Spleen (tissue), 11 donors: ENCODE results near the gene CHL1. TPM values are rescaled to one million over a fixed set of nuclear protein-coding genes. Genes with fewer than 3 reads are reported as not detected.

Experiments
- DNase-seq: peaks from one replicate; pipeline ENCODE4 v3.0.0-alpha.2; 2020
- H3K27ac ChIP-seq, 8 donors: fragments of 200-600 bp; sonication (generic) in 7 of 8; 1 replicate in 4 of 8; 2 replicates in 4 of 8; pipeline versions ENCODE4 v1.5.0 to v1.8.0; 2016 to 2021; ENCODE audit warnings: inconsistent platforms in 4 of 8, mild to moderate bottlenecking in 4 of 8, moderate library complexity in 1 of 8
- H3K27me3 ChIP-seq, 7 donors: fragments of 200-600 bp; sonication (generic) in 6 of 7; replicated peaks in 1 of 7; 1 replicate in 4 of 7; 2 replicates in 3 of 7; pipeline versions ENCODE4 v1.5.0 to v1.8.0; 2016 to 2021; ENCODE audit warnings: inconsistent platforms in 3 of 7, mild to moderate bottlenecking in 1 of 7
- H3K36me3 ChIP-seq, 6 donors: fragments of 200-600 bp; sonication (generic) in 5 of 6; 1 replicate in 4 of 6; 2 replicates in 2 of 6; pipeline versions ENCODE4 v1.5.0 to v1.8.0; 2016 to 2021; ENCODE audit warnings: inconsistent platforms in 2 of 6
- H3K4me1 ChIP-seq, 6 donors: fragments of 200-600 bp; sonication (generic) in 5 of 6; 1 replicate in 3 of 6; 2 replicates in 3 of 6; pipeline versions ENCODE4 v1.5.0 to v1.8.0; 2016 to 2021; ENCODE audit warnings: inconsistent platforms in 3 of 6
- H3K4me3 ChIP-seq, 8 donors: fragments of 200-600 bp; sonication (generic) in 7 of 8; 1 replicate in 4 of 8; 2 replicates in 4 of 8; pipeline versions ENCODE4 v1.5.0 to v1.8.0; 2016 to 2021; ENCODE audit warnings: inconsistent platforms in 4 of 8, mild to moderate bottlenecking in 4 of 8, moderate library complexity in 2 of 8
- H3K9me3 ChIP-seq, 8 donors: fragments of 200-600 bp; sonication (generic) in 7 of 8; 1 replicate in 4 of 8; 2 replicates in 4 of 8; pipeline versions ENCODE4 v1.5.0 to v1.8.0; 2016 to 2021; ENCODE audit warnings: inconsistent platforms in 4 of 8
- POLR2A ChIP-seq, 3 donors: fragments of 450-650 bp; IDR thresholded peaks; one replicate each; pipeline ENCODE4 v1.5.1; 2017; ENCODE audit warnings: antibody characterized with exemption in 3 of 3, mild to moderate bottlenecking in 1 of 3
- POLR2AphosphoS5 ChIP-seq, 3 donors: sonication (generic); formaldehyde crosslinking; IDR thresholded peaks; one replicate each; pipeline ENCODE4 v1.5.1; 2017; ENCODE audit warnings: antibody characterized with exemption in 3 of 3
- WGBS, 5 donors: extraction: QIAGEN DNeasy Blood & Tissue Kit in 3 of 5; methylation state at CpG; one replicate each; pipeline versions ENCODE4 v1.1.5 to v1.1.7; 2013 to 2018; 5-methylcytosine and 5-hydroxymethylcytosine counted together
- intact Hi-C: fragments of 100-400 bp; cut with DNase I; formaldehyde crosslinking; loops from one replicate; pipeline ENCODE4 v1.15.0; 2023; ENCODE audit warnings: low total_unique reads
- polyA plus RNA-seq, 3 donors: library from polyadenylated mRNA; stranded (reverse); fragments of 200-250 nt; gene quantifications; one replicate each; pipeline ENCODE4 v1.2.1, GENCODE V29; 2013
- total RNA-seq, 7 donors: library from RNA; depleted of rRNA in 3 of 7; stranded (reverse); fragments of >200 nt in 3 of 7; fragmentation: NEBNext Ultra II Directional in 4 of 7; extraction: Animal tissue kit (Norgen Biotek cat#: 25700) in 4 of 7; gene quantifications; one replicate each; pipeline versions ENCODE4 v1.1.0 to v1.2.1, GENCODE V29; 2016 to 2021
- TF ChIP-seq, protein P1 (sequence below), 11 experiments: fragments of 200-600 bp in 7 of 11; fragments of 450-650 bp in 4 of 11; sonication (generic) in 4 of 11; IDR thresholded peaks in 8 of 11; conservative IDR thresholded peaks in 3 of 11; 1 replicate in 7 of 11; 2 replicates in 4 of 11; pipeline versions ENCODE4 v1.4.0 to v1.8.0; 2016 to 2021; ENCODE audit warnings: antibody characterized with exemption in 11 of 11, inconsistent platforms in 4 of 11, mild to moderate bottlenecking in 1 of 11
- donor health status: healthy with polysubstance abuse.
- donor health status: DM: no; HTN: no; CAD: no; lungs with moderate emphysema.
- donor health status: DM: no; HTN: no; CAD: no.
- donor health status: Bipolar disorder and iron deficiency.
- donor health status: healthy.
- donor health status: DM: no; HTN: no; CAD: no.
- donor health status: DM: yes; HTN: yes; CAD: no.

CHL1 gene
- total and polyA plus RNA-seq, 10 donors, result 3.3 to 20.6 (median 12.8) TPM

DNA sequence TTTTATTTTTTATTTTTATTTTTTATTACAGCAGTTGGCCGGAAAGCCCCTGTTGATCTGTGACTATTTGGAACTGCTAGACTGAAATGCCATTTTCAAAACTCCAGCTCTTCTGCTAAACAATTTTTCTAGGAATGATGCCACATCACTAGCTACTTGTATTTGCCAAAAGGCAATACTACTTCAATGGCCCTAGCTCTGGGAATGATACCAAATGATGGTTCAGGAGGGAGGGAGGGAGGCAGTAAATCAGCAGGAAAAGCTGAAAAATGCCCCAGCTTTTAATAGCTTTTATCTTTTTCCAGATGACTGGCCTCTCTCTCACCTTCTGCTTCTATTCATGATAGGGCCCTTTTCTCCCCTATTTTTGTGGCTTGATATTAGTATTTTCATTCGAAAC, 2.6 kb upstream of the CHL1 start:
- Histone ChIP-seq H3K4me3 (no peak overlapping the region), H3K9me3 (no peaks in the 10 kb centered on the region), H3K36me3 (no peaks in the 10 kb centered on the region), H3K27ac (no peak overlapping the region), H3K27me3 (peaks cover 0 to 40% (median 28%) of the 10 kb centered on the region in 7 donors), H3K4me1 (peaks cover 3 to 29% (median 13%) of the 10 kb centered on the region in 6 donors)
- WGBS, 5 donors, result 40 to 69% (median 66%) methylated on average over 2 of the region's 2 CpGs
- TF ChIP-seq POLR2AphosphoS5 (IDR thresholded peaks at IDR 0.05) (no peak), POLR2A (IDR thresholded peaks at IDR 0.05) (no peak)
- TF ChIP-seq, protein P1, sequence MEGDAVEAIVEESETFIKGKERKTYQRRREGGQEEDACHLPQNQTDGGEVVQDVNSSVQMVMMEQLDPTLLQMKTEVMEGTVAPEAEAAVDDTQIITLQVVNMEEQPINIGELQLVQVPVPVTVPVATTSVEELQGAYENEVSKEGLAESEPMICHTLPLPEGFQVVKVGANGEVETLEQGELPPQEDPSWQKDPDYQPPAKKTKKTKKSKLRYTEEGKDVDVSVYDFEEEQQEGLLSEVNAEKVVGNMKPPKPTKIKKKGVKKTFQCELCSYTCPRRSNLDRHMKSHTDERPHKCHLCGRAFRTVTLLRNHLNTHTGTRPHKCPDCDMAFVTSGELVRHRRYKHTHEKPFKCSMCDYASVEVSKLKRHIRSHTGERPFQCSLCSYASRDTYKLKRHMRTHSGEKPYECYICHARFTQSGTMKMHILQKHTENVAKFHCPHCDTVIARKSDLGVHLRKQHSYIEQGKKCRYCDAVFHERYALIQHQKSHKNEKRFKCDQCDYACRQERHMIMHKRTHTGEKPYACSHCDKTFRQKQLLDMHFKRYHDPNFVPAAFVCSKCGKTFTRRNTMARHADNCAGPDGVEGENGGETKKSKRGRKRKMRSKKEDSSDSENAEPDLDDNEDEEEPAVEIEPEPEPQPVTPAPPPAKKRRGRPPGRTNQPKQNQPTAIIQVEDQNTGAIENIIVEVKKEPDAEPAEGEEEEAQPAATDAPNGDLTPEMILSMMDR (IDR thresholded peaks at IDR 0.05 in 8 of 11, conservative IDR thresholded peaks at IDR 0.05 in 3 of 11), result no peak
- intact Hi-C loops, result no loop called here
- DNase-seq, result no peak

DNA sequence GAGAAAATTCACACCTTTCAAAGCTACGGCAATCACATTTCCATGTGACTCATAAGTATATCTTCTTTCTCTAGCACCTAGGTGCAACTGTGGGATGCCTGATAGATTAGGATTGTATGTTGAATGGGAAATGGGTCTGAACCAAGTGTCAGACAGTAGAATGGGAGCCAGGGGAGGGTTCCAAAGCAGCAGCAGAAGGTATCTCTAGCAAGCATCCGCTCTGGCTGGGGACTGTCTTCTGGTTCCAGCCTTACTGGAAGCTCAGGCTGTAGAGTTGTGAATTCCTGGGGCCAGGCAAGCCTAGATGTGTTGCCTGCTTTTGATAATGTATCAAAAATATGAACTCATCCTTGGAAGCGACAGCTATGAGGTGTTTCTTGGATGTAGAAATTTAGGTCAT, 2.1 kb upstream of the CHL1 start:
- no peak for DNase-seq
- H3K36me3 ChIP-seq, result no peaks in the 10 kb centered on the region
- H3K27ac ChIP-seq, result no peak overlapping the region
- 85 to 98% (median 89%) methylated on average over 3 of the region's 3 CpGs for WGBS, 5 donors
- H3K27me3 ChIP-seq, result peaks cover 0 to 42% (median 28%) of the 10 kb centered on the region in 7 donors
- TF ChIP-seq POLR2A (IDR thresholded peaks at IDR 0.05), result no peak
- TF ChIP-seq POLR2AphosphoS5 (IDR thresholded peaks at IDR 0.05), result no peak
- TF ChIP-seq, protein P1 (IDR thresholded peaks at IDR 0.05 in 8 of 11, conservative IDR thresholded peaks at IDR 0.05 in 3 of 11), result no peak
- no peak overlapping the region for H3K4me3 ChIP-seq
- peaks cover 3 to 29% (median 13%) of the 10 kb centered on the region in 6 donors for H3K4me1 ChIP-seq
- no peaks in the 10 kb centered on the region for H3K9me3 ChIP-seq
- intact Hi-C loops, result no loop called here

DNA sequence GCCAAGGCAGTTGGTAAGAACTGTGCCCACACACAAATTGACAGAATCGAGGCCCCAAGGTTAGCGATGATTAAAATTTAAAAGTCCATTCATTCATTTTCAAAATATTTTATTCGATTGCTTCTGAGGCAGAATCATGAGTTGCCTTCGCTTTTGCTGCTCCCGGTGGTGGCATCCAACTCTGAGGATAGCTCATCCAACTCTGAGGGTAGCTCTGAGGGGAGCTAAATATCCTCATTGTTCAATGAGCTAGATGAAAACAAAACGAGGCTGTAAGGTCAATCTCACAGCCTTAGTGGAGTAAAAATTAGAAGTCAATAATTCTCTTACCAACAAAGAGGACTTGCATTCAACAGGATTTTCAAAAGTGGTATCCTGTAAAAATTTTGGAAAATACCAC, 897 bp upstream of the CHL1 start:
- no peaks in the 10 kb centered on the region for H3K9me3 ChIP-seq
- no peak for DNase-seq
- peaks cover 3 to 29% (median 13%) of the 10 kb centered on the region in 6 donors for H3K4me1 ChIP-seq
- no peak overlapping the region for H3K4me3 ChIP-seq
- WGBS, 5 donors, result 57 to 73% (median 67%) methylated on average over 6 of the region's 6 CpGs
- TF ChIP-seq POLR2AphosphoS5 (IDR thresholded peaks at IDR 0.05), result no peak
- no peak for TF ChIP-seq POLR2A (IDR thresholded peaks at IDR 0.05)
- TF ChIP-seq, protein P1 (IDR thresholded peaks at IDR 0.05 in 8 of 11, conservative IDR thresholded peaks at IDR 0.05 in 3 of 11), result no peak
- peaks cover 0 to 42% (median 28%) of the 10 kb centered on the region in 7 donors for H3K27me3 ChIP-seq
- no peak overlapping the region for H3K27ac ChIP-seq
- intact Hi-C loops, result no loop called here
- no peaks in the 10 kb centered on the region for H3K36me3 ChIP-seq

DNA sequence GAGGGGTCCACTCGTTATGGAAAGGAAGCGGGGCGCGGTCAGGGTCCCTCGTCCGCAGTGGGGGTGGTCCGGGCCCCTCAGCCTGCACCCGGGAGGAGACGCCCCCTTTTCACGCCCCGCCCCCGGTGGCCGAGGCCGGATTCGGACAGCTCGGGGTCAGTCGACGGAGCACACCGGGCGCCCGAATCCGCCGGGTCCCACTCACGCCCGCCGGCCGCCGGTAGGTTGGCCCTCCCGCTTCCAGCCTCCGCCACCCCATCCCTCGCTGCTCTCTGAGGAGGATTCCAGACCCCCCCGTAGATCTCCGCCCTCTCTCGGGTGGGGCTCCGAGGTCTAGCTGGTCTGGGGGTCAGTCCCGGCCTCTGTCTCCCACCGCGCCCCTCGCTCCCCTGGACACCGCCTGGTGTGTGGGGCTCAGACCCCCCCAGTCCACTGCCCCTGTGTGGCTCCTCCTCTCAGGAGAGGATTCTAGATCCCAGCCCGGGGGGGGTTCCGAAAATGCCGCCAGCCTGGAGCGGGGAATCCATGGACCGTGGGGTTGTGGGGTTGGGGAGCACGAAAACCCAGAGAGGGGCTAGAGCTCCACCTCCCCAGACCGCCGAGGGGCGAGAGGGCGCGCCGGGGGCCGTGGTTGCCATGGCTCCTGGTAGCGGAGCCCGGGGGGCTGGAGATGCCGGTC, 725 bp downstream of the CHL1 start:
- H3K36me3 ChIP-seq, result no peaks in the 10 kb centered on the region
- no peaks in the 10 kb centered on the region for H3K9me3 ChIP-seq
- H3K4me1 ChIP-seq, result peaks cover 3 to 29% (median 13%) of the 10 kb centered on the region in 6 donors
- peak overlapping the region in 4 of 8 donors; percentile 34 to 54 (median 47) for H3K27ac ChIP-seq
- H3K4me3 ChIP-seq, result peak overlapping the region; percentile 38 to 72 (median 49)
- TF ChIP-seq, protein P1 (IDR thresholded peaks at IDR 0.05 in 8 of 11, conservative IDR thresholded peaks at IDR 0.05 in 3 of 11), result no peak
- TF ChIP-seq POLR2AphosphoS5 (IDR thresholded peaks at IDR 0.05) (no peak), POLR2A (IDR thresholded peaks at IDR 0.05) (no peak)
- WGBS, 5 donors, result 2 to 8% (median 4%) methylated on average over 19 to 56 of the region's 56 CpGs
- DNase-seq, result peak; percentile 75
- peaks cover 0 to 42% (median 28%) of the 10 kb centered on the region in 7 donors for H3K27me3 ChIP-seq
- intact Hi-C loops, result no loop called here
